ENCODE data around the gene ORAI2. TPM values are rescaled to one million over a fixed set of nuclear protein-coding genes. Genes with fewer than 3 reads are reported as not detected.

Gene ORAI2
- total RNA-seq, 1 experiment from 2014 or later: 76.9 TPM

- no peaks in the 10 kb centered on the region for H3K27me3 ChIP-seq (ENCODE audit: control insufficient read depth, insufficient read depth, low read length)
- H3K4me3 ChIP-seq (ENCODE audit: low read depth in 2 of 2, low read length in 2 of 2): no peak overlapping the region
- ChIA-PET CTCF (no interaction called here), POLR2A (no interaction called here)
- no peak overlapping the region for H3K27ac ChIP-seq (ENCODE audit: low read length)
- DNase-seq (ENCODE audit: low read depth, low spot score) (no peak), ATAC-seq (no peak)
- BruUV-seq (replicated peaks): no TSS peak
- H3K36me3 ChIP-seq (ENCODE audit: control insufficient read depth, insufficient read depth, low read length): peaks cover under 1% of the 10 kb centered on the region
- H3K9me3 ChIP-seq (ENCODE audit: control insufficient read depth, insufficient read depth, low read depth, low read length): no peaks in the 10 kb centered on the region
- peaks cover 5% of the 10 kb centered on the region for H3K4me1 ChIP-seq (ENCODE audit: control insufficient read depth, insufficient read depth, low read length)
- TF ChIP-seq SIN3A (IDR thresholded peaks at IDR 0.05; ENCODE audit: borderline replicate concordance, insufficient read depth, low read depth, low read length): no peak
- no peak for TF ChIP-seq REST (IDR thresholded peaks at IDR 0.05; ENCODE audit: insufficient read depth in 1 of 2, low read depth in 2 of 2, low read length in 1 of 2)
- TF ChIP-seq CTCF (IDR thresholded peaks at IDR 0.05): no peak
- no peak for TF ChIP-seq TCF7L2 (IDR thresholded peaks at IDR 0.05; ENCODE audit: low read depth, low read length)
- TF ChIP-seq POLR2AphosphoS5 (IDR thresholded peaks at IDR 0.05; ENCODE audit: low read depth, low read length): no peak
- intact Hi-C loops (cut with micrococcal nuclease; ENCODE audit: unreplicated experiment): no loop called here
- in situ Hi-C loops (cut with HindIII; ENCODE audit: low pct_unique_long_range_greater_than_20kb, low sequenced_read_pairs): no loop called here
Measured at GRCh38 chr7:102469351-102469971, 36.1 kb downstream of the ORAI2 start.

- ChIA-PET POLR2A (no interaction called here), CTCF (no interaction called here)
- DNase-seq (ENCODE audit: low read depth, low spot score) (no peak), ATAC-seq (no peak)
- H3K27me3 ChIP-seq (ENCODE audit: control insufficient read depth, insufficient read depth, low read length): no peaks in the 10 kb centered on the region
- no TSS peak for BruUV-seq (replicated peaks)
- no peaks in the 10 kb centered on the region for H3K9me3 ChIP-seq (ENCODE audit: control insufficient read depth, insufficient read depth, low read depth, low read length)
- H3K4me1 ChIP-seq (ENCODE audit: control insufficient read depth, insufficient read depth, low read length): peaks cover 5% of the 10 kb centered on the region
- intact Hi-C loops (cut with micrococcal nuclease; ENCODE audit: unreplicated experiment): no loop called here
- in situ Hi-C loops (cut with HindIII; ENCODE audit: low pct_unique_long_range_greater_than_20kb, low sequenced_read_pairs): no loop called here
- no peaks in the 10 kb centered on the region; the same call in 1 of the 2 replicates for H3K36me3 ChIP-seq (ENCODE audit: control insufficient read depth, insufficient read depth, low read length)
- TF ChIP-seq TCF7L2 (IDR thresholded peaks at IDR 0.05; ENCODE audit: low read depth, low read length): no peak
- TF ChIP-seq CTCF (IDR thresholded peaks at IDR 0.05): no peak
- TF ChIP-seq POLR2AphosphoS5 (IDR thresholded peaks at IDR 0.05; ENCODE audit: low read depth, low read length): no peak
- TF ChIP-seq REST (IDR thresholded peaks at IDR 0.05; ENCODE audit: insufficient read depth in 1 of 2, low read depth in 2 of 2, low read length in 1 of 2): no peak
- TF ChIP-seq SIN3A (IDR thresholded peaks at IDR 0.05; ENCODE audit: borderline replicate concordance, insufficient read depth, low read depth, low read length): no peak
- H3K4me3 ChIP-seq (ENCODE audit: low read depth in 2 of 2, low read length in 2 of 2): no peak overlapping the region
- no peak overlapping the region for H3K27ac ChIP-seq (ENCODE audit: low read length)
Measured at GRCh38 chr7:102469972-102470825, 36.8 kb downstream of the ORAI2 start.
